Loucy (cell line): ENCODE data around the gene MOB1A.
"Not testable (repeated sequence)": the region's sequence is repeated elsewhere in the genome, so short reads cannot be mapped to it uniquely, and the experiment has no call there.

ENCODE experiments used
- H2AFZ ChIP-seq: fragments of 200-600 bp; sonication (generic); 2 replicates; pipeline ENCODE4 v1.6.0; 2016; ENCODE audit warnings: antibody characterized with exemption, mild to moderate bottlenecking, low read length, moderate library complexity
- H3F3A ChIP-seq: fragments of 200-600 bp; 2 replicates; pipeline ENCODE4 v1.6.0; 2016; ENCODE audit warnings: antibody characterized with exemption, low read depth, mild to moderate bottlenecking
- H3K27me3 ChIP-seq: fragments of 200-600 bp; sonication (generic); 2 replicates; pipeline ENCODE4 v1.6.1; 2014; ENCODE audit warnings: low read length, mild to moderate bottlenecking; ENCODE audit not compliant: insufficient read depth, poor library complexity, severe bottlenecking
- H3K36me3 ChIP-seq: fragments of 200-600 bp; sonication (generic); 2 replicates; pipeline ENCODE4 v1.6.1; 2016; ENCODE audit warnings: low read length; ENCODE audit not compliant: insufficient read depth
- H3K4me1 ChIP-seq: fragments of 200-600 bp; sonication (generic); 2 replicates; pipeline ENCODE4 v1.5.1; 2014; ENCODE audit warnings: low read length, mild to moderate bottlenecking; ENCODE audit not compliant: insufficient read depth, poor library complexity, severe bottlenecking
- H3K4me2 ChIP-seq: fragments of 200-600 bp; sonication (generic); 2 replicates; pipeline ENCODE4 v1.6.0; 2014; ENCODE audit warnings: antibody characterized with exemption, low read length, low read depth, mild to moderate bottlenecking; ENCODE audit not compliant: poor library complexity, severe bottlenecking
- H3K4me3 ChIP-seq: fragments of 200-600 bp; sonication (generic); 2 replicates; pipeline ENCODE4 v1.5.1; 2014; ENCODE audit warnings: low read length, mild to moderate bottlenecking, mixed read lengths; ENCODE audit not compliant: poor library complexity, severe bottlenecking
- H3K79me2 ChIP-seq: fragments of 200-600 bp; sonication (generic); 2 replicates; pipeline ENCODE4 v1.6.1; 2014; ENCODE audit warnings: low read length; ENCODE audit not compliant: insufficient read depth
- H3K9ac ChIP-seq: fragments of 200-600 bp; sonication (generic); 2 replicates; pipeline ENCODE4 v1.6.0; 2014; ENCODE audit warnings: mild to moderate bottlenecking, low read depth, low read length, moderate library complexity; ENCODE audit not compliant: poor library complexity, severe bottlenecking
- H3K9me2 ChIP-seq: fragments of 200-600 bp; sonication (generic); replicated peaks from 2 replicates; pipeline ENCODE4 v1.6.1; 2016; ENCODE audit warnings: low read depth, low read length, mixed read lengths
- H3K9me3 ChIP-seq: fragments of 200-600 bp; sonication (generic); 2 replicates; pipeline ENCODE4 v1.6.1; 2014; ENCODE audit warnings: mild to moderate bottlenecking, antibody characterized with exemption, low read length, low read depth; ENCODE audit not compliant: insufficient read depth
- H4K20me1 ChIP-seq: fragments of 200-600 bp; sonication (generic); 2 replicates; pipeline ENCODE4 v1.6.0; 2014; ENCODE audit warnings: antibody characterized with exemption, low read length, mild to moderate bottlenecking; ENCODE audit not compliant: insufficient read depth, poor library complexity, severe bottlenecking
- EZH2phosphoT487 ChIP-seq: fragments of 200-600 bp; IDR thresholded peaks from 2 replicates; pipeline ENCODE4 v1.6.1; 2018; ENCODE audit warnings: antibody characterized with exemption, mild to moderate bottlenecking, moderate library complexity, borderline replicate concordance
- TF ChIP-seq, protein P1 (sequence below): fragments of 200-600 bp; sonication (generic); conservative IDR thresholded peaks from 2 replicates; pipeline ENCODE4 v1.5.1; 2014; ENCODE audit warnings: mild to moderate bottlenecking, antibody characterized with exemption, low read length

MOB1A gene

GRCh38 chr2:74216642-74217041 is 38.0 kb upstream of the MOB1A start:
- Histone ChIP-seq H3K36me3 (peaks cover 52% of the 10 kb centered on the region), H3K4me1 (no peaks in the 10 kb centered on the region), H3K9me2 (no peaks in the 10 kb centered on the region), H3K4me2 (no peak overlapping the region), H3K9ac (no peak overlapping the region), H3K9me3 (no peaks in the 10 kb centered on the region), H3K79me2 (no peaks in the 10 kb centered on the region), H3K4me3 (no peak overlapping the region), H2AFZ (no peak overlapping the region), H3K27me3 (no peaks in the 10 kb centered on the region), H3F3A (no peaks in the 10 kb centered on the region), H4K20me1 (no peaks in the 10 kb centered on the region)
- no peak for TF ChIP-seq EZH2phosphoT487
- TF ChIP-seq, protein P1, sequence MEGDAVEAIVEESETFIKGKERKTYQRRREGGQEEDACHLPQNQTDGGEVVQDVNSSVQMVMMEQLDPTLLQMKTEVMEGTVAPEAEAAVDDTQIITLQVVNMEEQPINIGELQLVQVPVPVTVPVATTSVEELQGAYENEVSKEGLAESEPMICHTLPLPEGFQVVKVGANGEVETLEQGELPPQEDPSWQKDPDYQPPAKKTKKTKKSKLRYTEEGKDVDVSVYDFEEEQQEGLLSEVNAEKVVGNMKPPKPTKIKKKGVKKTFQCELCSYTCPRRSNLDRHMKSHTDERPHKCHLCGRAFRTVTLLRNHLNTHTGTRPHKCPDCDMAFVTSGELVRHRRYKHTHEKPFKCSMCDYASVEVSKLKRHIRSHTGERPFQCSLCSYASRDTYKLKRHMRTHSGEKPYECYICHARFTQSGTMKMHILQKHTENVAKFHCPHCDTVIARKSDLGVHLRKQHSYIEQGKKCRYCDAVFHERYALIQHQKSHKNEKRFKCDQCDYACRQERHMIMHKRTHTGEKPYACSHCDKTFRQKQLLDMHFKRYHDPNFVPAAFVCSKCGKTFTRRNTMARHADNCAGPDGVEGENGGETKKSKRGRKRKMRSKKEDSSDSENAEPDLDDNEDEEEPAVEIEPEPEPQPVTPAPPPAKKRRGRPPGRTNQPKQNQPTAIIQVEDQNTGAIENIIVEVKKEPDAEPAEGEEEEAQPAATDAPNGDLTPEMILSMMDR, result no peak

- H3K4me1 ChIP-seq, H4K20me1 ChIP-seq, H3F3A ChIP-seq: not testable (repeated sequence)
These were observed 37.1 kb upstream of the MOB1A start for GRCh38 chr2:74215771-74216170.

DNA sequence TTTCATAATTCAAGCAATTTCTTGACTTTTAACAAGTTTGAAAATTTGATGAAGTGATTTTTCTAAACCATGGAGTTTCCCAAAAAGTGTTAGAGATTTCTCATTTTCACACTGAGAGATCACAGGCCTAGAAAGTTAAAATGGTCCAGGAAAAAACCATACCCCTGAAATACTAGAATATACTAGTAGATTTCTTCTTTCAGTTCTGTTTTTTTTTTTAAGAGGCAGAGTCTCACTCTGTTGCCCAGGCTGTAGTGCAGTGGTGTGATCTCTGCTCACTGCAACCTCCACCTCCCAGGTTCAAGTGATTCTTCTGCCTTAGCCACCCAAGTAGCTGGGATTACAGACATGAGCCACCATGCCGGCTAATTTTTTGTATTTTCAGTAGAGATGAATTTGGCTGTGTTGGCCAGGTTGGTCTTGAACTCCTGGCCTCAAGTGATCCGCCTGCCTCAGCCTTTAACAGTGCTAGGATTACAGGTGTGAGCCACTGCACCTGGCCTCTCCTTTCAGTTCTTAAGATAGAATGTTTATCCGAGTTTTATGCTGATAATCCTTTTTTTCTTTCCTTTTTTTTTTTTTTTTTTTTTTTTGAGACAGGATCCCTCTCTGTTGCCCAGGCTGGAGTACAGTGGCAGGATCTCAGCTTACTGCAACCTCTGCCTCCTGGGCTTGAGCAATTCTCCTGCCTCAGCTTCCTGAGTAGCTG is 34.2 kb upstream of the MOB1A start:
- H3K4me1 ChIP-seq, result peaks cover 4% of the 10 kb centered on the region
- H3K4me2 ChIP-seq, result no peak overlapping the region
- no peak overlapping the region for H3K9ac ChIP-seq
- no peak overlapping the region for H3K4me3 ChIP-seq
- peaks cover 23% of the 10 kb centered on the region for H3K79me2 ChIP-seq
- no peak overlapping the region for H2AFZ ChIP-seq
- TF ChIP-seq EZH2phosphoT487, result no peak
- TF ChIP-seq, protein P1, result no peak
- H3F3A ChIP-seq, result no peaks in the 10 kb centered on the region
- H3K9me3 ChIP-seq, result no peaks in the 10 kb centered on the region
- H4K20me1 ChIP-seq, result peaks cover 17% of the 10 kb centered on the region
- peaks cover 82% of the 10 kb centered on the region for H3K36me3 ChIP-seq
- H3K9me2 ChIP-seq, result no peaks in the 10 kb centered on the region
- no peaks in the 10 kb centered on the region for H3K27me3 ChIP-seq

More at GRCh38 chr2:74215771-74216170, 37.1 kb upstream of the MOB1A start:
- H2AFZ ChIP-seq, H3K4me2 ChIP-seq, H3K4me3 ChIP-seq, H3K79me2 ChIP-seq, H3K27me3 ChIP-seq, H3K9me3 ChIP-seq, H3K9me2 ChIP-seq, H3K9ac ChIP-seq: not testable (repeated sequence)
- H3K36me3 ChIP-seq, result peaks cover 57% of the 10 kb centered on the region

GRCh38 chr2:74206180-74206688 is 27.6 kb upstream of the MOB1A start:
- no peak overlapping the region for H2AFZ ChIP-seq
- peaks cover 89% of the 10 kb centered on the region for H3K79me2 ChIP-seq
- peak overlapping the region; percentile 40 for H3K9ac ChIP-seq
- peak overlapping the region; percentile 94 for H3K4me2 ChIP-seq
- H3K27me3 ChIP-seq, result no peaks in the 10 kb centered on the region
- H3K4me1 ChIP-seq, result peaks cover 58% of the 10 kb centered on the region
- H4K20me1 ChIP-seq, result peaks cover 75% of the 10 kb centered on the region
- H3K9me3 ChIP-seq, result no peaks in the 10 kb centered on the region
- H3K4me3 ChIP-seq, result peak overlapping the region; percentile 70
- H3K36me3 ChIP-seq, result peaks cover 40% of the 10 kb centered on the region
- peaks cover 14% of the 10 kb centered on the region for H3F3A ChIP-seq
- no peaks in the 10 kb centered on the region for H3K9me2 ChIP-seq
- TF ChIP-seq EZH2phosphoT487, result no peak
- TF ChIP-seq, protein P1, result no peak
